ENCODE data around the gene ENPP6. TPM values are rescaled to one million over a fixed set of nuclear protein-coding genes. Genes with fewer than 3 reads are reported as not detected.
A peak's percentile ranks its signal among the peaks of the same experiment; 100 is the strongest.

ENPP6 gene
- total and polyA plus RNA-seq, 2 of the 13 experiments (the other 11 are each of a cell fraction or from before 2014, with no cell fraction given): not detected

GRCh38 chr4:184104419-184105101, 113.1 kb downstream of the ENPP6 start (continued):
- 0 out of 2 replicates have a peak, but pooled peaks have one; percentile 6 for TF ChIP-seq DRAP1 (CRISPR knock-in tag; IDR thresholded peaks at IDR 0.05)
- TF ChIP-seq TRAFD1 (CRISPR knock-in tag; IDR thresholded peaks at IDR 0.05; ENCODE audit: borderline replicate concordance): no peak
- TF ChIP-seq NFYB (CRISPR knock-in tag; IDR thresholded peaks at IDR 0.05): no peak
- TF ChIP-seq ZNF841 (CRISPR knock-in tag; IDR thresholded peaks at IDR 0.05; ENCODE audit: borderline replicate concordance): no peak
- TF ChIP-seq ARNT (IDR thresholded peaks at IDR 0.05): no peak
- TF ChIP-seq ZNF362 (CRISPR knock-in tag; IDR thresholded peaks at IDR 0.05; ENCODE audit: borderline replicate concordance): no peak
- 0 out of 4 replicates have a peak, but pooled peaks of 1 of the 2 experiments have one; percentile 54 for TF ChIP-seq KLF16 (CRISPR knock-in tag; IDR thresholded peaks at IDR 0.05)
- no peak for TF ChIP-seq SOX6 (IDR thresholded peaks at IDR 0.05)
- TF ChIP-seq SOX6 (CRISPR knock-in tag; IDR thresholded peaks at IDR 0.05): peak; percentile 91
- TF ChIP-seq ZNF24 (IDR thresholded peaks at IDR 0.05): no peak
- peak; percentile 98 for TF ChIP-seq SALL1 (CRISPR knock-in tag; IDR thresholded peaks at IDR 0.05)
- TF ChIP-seq CREB1 (IDR thresholded peaks at IDR 0.05): no peak
- TF ChIP-seq CREB1 (CRISPR knock-in tag; IDR thresholded peaks at IDR 0.05): peak; percentile 76
- peak; percentile 53; the same call in 1 of the 2 replicates for TF ChIP-seq RERE (CRISPR knock-in tag; IDR thresholded peaks at IDR 0.05; ENCODE audit: low read depth)
- no peak for TF ChIP-seq ZNF414 (CRISPR knock-in tag; IDR thresholded peaks at IDR 0.05)
- TF ChIP-seq HOXA9 (CRISPR knock-in tag; IDR thresholded peaks at IDR 0.05; ENCODE audit: borderline replicate concordance): no peak
- TF ChIP-seq SIN3A (IDR thresholded peaks at IDR 0.05; ENCODE audit: borderline replicate concordance, low read depth, low read length): no peak
- TF ChIP-seq MYNN (CRISPR knock-in tag; IDR thresholded peaks at IDR 0.05; ENCODE audit: low read depth): no peak
- peak; percentile 37; the same call in 1 of the 2 replicates for TF ChIP-seq ARNTL (CRISPR knock-in tag; IDR thresholded peaks at IDR 0.05)
- no peak for TF ChIP-seq MBNL3 (CRISPR knock-in tag; conservative IDR thresholded peaks at IDR 0.05)
- no peak for TF ChIP-seq PAWR (CRISPR knock-in tag; IDR thresholded peaks at IDR 0.05; ENCODE audit: borderline replicate concordance)

All from HepG2 (cell line).